Peyer's patch (tissue), 4 donors: ENCODE data around the gene SRBD1. TPM values are rescaled to one million over a fixed set of nuclear protein-coding genes. Genes with fewer than 3 reads are reported as not detected.

Experiments used
- DNase-seq, 3 donors: peaks; one replicate each; pipeline ENCODE4 v3.0.0-alpha.2; 2017 to 2019
- H3K27ac ChIP-seq, 4 donors: fragments of 200-600 bp; sonication (generic); one replicate each; pipeline ENCODE4 v1.5.1; 2016 to 2019
- H3K27me3 ChIP-seq, 2 donors: fragments of 200-600 bp; sonication (generic); one replicate each; pipeline ENCODE4 v1.5.1; 2019
- H3K36me3 ChIP-seq, 3 donors: fragments of 200-600 bp; sonication (generic); one replicate each; pipeline ENCODE4 v1.5.1; 2016 to 2019
- H3K4me1 ChIP-seq, 4 donors: fragments of 200-600 bp; sonication (generic); one replicate each; pipeline ENCODE4 v1.5.1; 2016 to 2019
- H3K4me3 ChIP-seq, 4 donors: fragments of 200-600 bp; sonication (generic); 1 replicate in 3 of 4; 2 replicates in 1 of 4; pipeline ENCODE4 v1.5.1; 2016 to 2019; ENCODE audit warnings: mild to moderate bottlenecking in 1 of 4
- H3K9me3 ChIP-seq, 4 donors: fragments of 200-600 bp; sonication (generic); one replicate each; pipeline ENCODE4 v1.5.1; 2016 to 2019; ENCODE audit warnings: mild to moderate bottlenecking in 1 of 4
- CTCF ChIP-seq, 6 experiments: fragments of 450-650 bp in 4 of 6; fragments of 200-600 bp in 2 of 6; sonication (generic) in 1 of 6; IDR thresholded peaks; one replicate each; pipeline ENCODE4 v1.5.1; 2017 to 2019; ENCODE audit warnings: antibody characterized with exemption in 6 of 6, mild to moderate bottlenecking in 3 of 6, moderate library complexity in 1 of 6
- POLR2A ChIP-seq, 2 donors: fragments of 450-650 bp; IDR thresholded peaks; one replicate each; pipeline ENCODE4 v1.5.1; 2017; ENCODE audit warnings: antibody characterized with exemption in 2 of 2, mild to moderate bottlenecking in 2 of 2, moderate library complexity in 2 of 2
- total RNA-seq, 4 donors: library from RNA; depleted of rRNA; stranded (reverse); fragments of >200 nt; gene quantifications; one replicate each; pipeline ENCODE4 v1.1.0, GENCODE V29; 2016

Gene SRBD1
- total RNA-seq, 4 donors from 2014 or later = 14.9 to 32.2 (median 22.5) TPM

- no peak for DNase-seq
- H3K27me3 ChIP-seq = no peaks in the 10 kb centered on the region
- no peaks in the 10 kb centered on the region for H3K9me3 ChIP-seq
- TF ChIP-seq POLR2A (IDR thresholded peaks at IDR 0.05) (no peak), CTCF (IDR thresholded peaks at IDR 0.05) (no peak)
- H3K4me1 ChIP-seq = peaks cover 0 to 5% (median 2%) of the 10 kb centered on the region in 4 donors
- H3K36me3 ChIP-seq = peaks cover 0 to 17% (median 0%) of the 10 kb centered on the region in 3 donors
- no peak overlapping the region for H3K4me3 ChIP-seq
- no peak overlapping the region for H3K27ac ChIP-seq
Measured at GRCh38 chr2:45571940-45572339, 39.1 kb downstream of the SRBD1 start.

- Histone ChIP-seq H3K36me3 (peaks cover 0 to 17% (median 0%) of the 10 kb centered on the region in 3 donors), H3K27me3 (no peaks in the 10 kb centered on the region)
- no peak for DNase-seq
Measured at GRCh38 chr2:45570671-45571334, 40.3 kb downstream of the SRBD1 start.

DNA sequence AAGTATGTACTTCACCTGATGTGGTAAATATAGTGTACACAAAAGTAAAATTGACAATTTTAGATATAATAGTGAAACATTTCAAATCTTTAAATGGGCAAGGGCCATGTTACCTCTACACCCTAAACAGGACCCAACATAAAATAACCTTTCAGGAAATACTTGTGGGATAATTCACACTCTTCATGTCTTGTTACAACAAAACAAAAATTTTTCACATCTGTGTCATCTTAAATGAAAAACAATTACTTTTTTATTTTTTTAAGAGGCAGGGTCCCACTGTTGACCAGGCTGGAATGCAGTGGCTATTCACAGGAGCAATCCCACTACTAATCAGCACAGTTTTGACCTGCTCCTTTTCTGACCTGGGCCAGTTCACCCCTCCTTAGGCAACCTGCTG lies 42.1 kb downstream of the SRBD1 start:
- H3K4me3 ChIP-seq = no peak overlapping the region
- TF ChIP-seq CTCF (IDR thresholded peaks at IDR 0.05) = no peak
- TF ChIP-seq POLR2A (IDR thresholded peaks at IDR 0.05) = no peak
- peak overlapping the region in 2 of 4 donors; percentile 71 to 76 for H3K27ac ChIP-seq
- peaks cover 0 to 17% (median 0%) of the 10 kb centered on the region in 3 donors for H3K36me3 ChIP-seq
- H3K27me3 ChIP-seq = no peaks in the 10 kb centered on the region
- H3K9me3 ChIP-seq = no peaks in the 10 kb centered on the region
- H3K4me1 ChIP-seq = peaks cover 0 to 5% (median 2%) of the 10 kb centered on the region in 4 donors
- DNase-seq = no peak

More at GRCh38 chr2:45570671-45571334, 40.3 kb downstream of the SRBD1 start:
- no peaks in the 10 kb centered on the region for H3K9me3 ChIP-seq
- H3K4me1 ChIP-seq = peaks cover 0 to 5% (median 2%) of the 10 kb centered on the region in 4 donors
- no peak overlapping the region for H3K27ac ChIP-seq
- TF ChIP-seq CTCF (IDR thresholded peaks at IDR 0.05) (no peak), POLR2A (IDR thresholded peaks at IDR 0.05) (no peak)
- H3K4me3 ChIP-seq = no peak overlapping the region

DNA sequence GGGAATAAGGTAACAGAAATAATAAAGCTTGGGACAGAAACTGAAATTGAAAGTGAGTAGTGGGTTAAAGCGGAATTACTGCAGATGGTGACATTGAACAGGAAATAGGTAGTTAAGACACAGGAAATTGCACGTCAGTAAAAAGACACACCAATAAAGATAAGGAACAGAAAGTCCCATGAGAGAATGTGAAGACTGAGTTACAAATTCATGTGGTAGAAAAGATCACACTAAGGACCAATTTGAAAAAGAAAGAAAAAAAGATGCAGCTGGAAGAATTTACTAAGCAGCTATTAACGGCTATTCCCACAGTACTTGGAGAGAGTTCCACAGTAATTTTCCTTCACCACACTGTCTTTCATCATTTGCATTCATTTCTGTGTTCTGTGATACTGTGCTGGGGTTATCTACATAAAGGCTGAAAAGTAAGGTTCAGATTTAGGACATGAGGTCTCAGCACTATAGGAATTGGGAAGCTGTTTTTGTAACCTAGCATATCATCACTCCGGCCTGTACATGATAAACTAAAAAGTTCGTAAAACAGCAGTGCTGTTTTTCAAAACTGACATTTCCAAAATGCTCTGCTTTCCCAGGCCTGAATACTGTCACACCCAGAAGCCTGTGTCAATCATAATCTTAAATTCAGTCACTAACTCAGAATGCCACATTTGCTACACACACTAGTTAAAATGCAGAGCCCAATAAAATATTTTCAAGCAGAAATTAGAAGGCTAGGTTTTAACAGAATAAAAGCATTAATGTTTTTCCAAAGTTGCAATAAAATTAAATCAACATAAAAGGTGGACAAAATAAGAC lies 42.9 kb downstream of the SRBD1 start:
- H3K27me3 ChIP-seq = no peaks in the 10 kb centered on the region
- H3K9me3 ChIP-seq = no peaks in the 10 kb centered on the region
- peak overlapping the region; percentile 7 to 39 (median 30) for H3K4me3 ChIP-seq
- peak overlapping the region; percentile 63 to 76 (median 70) for H3K27ac ChIP-seq
- peaks cover 0 to 14% (median 0%) of the 10 kb centered on the region in 3 donors for H3K36me3 ChIP-seq
- H3K4me1 ChIP-seq = peaks cover 0 to 5% (median 2%) of the 10 kb centered on the region in 4 donors
- TF ChIP-seq CTCF (IDR thresholded peaks at IDR 0.05) (peak in 1 of 6 experiments; percentile 34), POLR2A (IDR thresholded peaks at IDR 0.05) (no peak)
- no peak for DNase-seq

DNA sequence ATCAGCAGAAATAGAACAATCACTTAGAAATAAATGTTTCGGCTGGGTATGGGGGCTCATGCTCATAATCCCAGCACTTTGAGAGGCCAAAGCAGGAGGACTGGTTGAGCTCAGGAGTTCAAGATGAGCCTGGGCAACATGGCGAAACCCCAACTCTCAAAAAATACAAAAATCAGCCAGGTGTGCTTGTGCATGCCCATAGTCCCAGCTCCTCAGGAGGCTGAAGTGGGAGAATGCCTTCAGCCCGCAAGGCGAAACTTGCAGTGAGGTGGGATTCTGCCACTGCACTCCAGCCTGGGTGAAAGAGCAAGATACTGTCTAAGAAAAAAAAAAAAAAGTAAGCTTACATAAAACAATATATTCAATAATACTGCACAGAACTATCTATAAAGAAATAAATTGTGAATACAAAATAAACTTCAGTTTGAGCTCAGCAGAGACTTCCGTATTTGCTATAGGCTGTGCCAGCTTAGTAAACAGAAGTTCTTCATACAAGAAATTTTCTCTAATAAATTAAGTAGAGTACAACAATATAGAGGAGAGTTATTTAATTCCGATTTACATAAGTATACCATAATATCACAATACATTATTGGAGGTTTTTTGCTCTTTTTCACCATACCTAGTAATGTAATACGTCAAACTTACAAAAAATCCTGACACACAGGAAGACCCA lies 43.6 kb downstream of the SRBD1 start:
- no peak for DNase-seq
- TF ChIP-seq CTCF (IDR thresholded peaks at IDR 0.05) (no peak), POLR2A (IDR thresholded peaks at IDR 0.05) (no peak)
- peaks cover 0 to 5% (median 2%) of the 10 kb centered on the region in 4 donors for H3K4me1 ChIP-seq

More for the DNA sequence above, 43.6 kb downstream of the SRBD1 start:
- H3K9me3 ChIP-seq = no peaks in the 10 kb centered on the region
- peak overlapping the region; percentile 32 to 71 (median 66) for H3K27ac ChIP-seq
- H3K36me3 ChIP-seq = peaks cover 0 to 7% (median 0%) of the 10 kb centered on the region in 3 donors
- H3K27me3 ChIP-seq = no peaks in the 10 kb centered on the region
- H3K4me3 ChIP-seq = peak overlapping the region; percentile 7 to 39 (median 30)
